Measurements from ENCODE around the gene SORCS1.

Gene SORCS1

GRCh38 chr10:106711313-106711906 lies 453.1 kb downstream of the SORCS1 start:
- no peak overlapping the region for H3K4me2 ChIP-seq (ENCODE audit: low read depth, low read length, poor library complexity, severe bottlenecking)
- H3K27me3 ChIP-seq (ENCODE audit: low read length), result no peaks in the 10 kb centered on the region
- H2AFZ ChIP-seq (ENCODE audit: low read depth, low read length, severe bottlenecking), result no peak overlapping the region
- no peaks in the 10 kb centered on the region for H3K36me3 ChIP-seq (ENCODE audit: low read length)
- H3K4me3 ChIP-seq (ENCODE audit: insufficient read depth, low read length, poor library complexity, severe bottlenecking), result no peak overlapping the region
- no peak overlapping the region for H3K9ac ChIP-seq (ENCODE audit: low read length)
- H3K79me2 ChIP-seq (ENCODE audit: insufficient read depth, low read length), result no peaks in the 10 kb centered on the region
- TF ChIP-seq EZH2phosphoT487 (conservative IDR thresholded peaks at IDR 0.05; ENCODE audit: low read length), result no peak
- TF ChIP-seq CTCF (IDR thresholded peaks at IDR 0.05; ENCODE audit: insufficient read depth, low read length, poor library complexity, severe bottlenecking), result peak; percentile 51
- no peak overlapping the region for H3K27ac ChIP-seq (ENCODE audit: low read depth, low read length)
- H3K9me3 ChIP-seq (ENCODE audit: insufficient read depth, low read length), result no peaks in the 10 kb centered on the region
- H3F3A ChIP-seq (ENCODE audit: insufficient read depth), result no peaks in the 10 kb centered on the region
- H3K9me2 ChIP-seq (replicated peaks; ENCODE audit: insufficient read depth, low read length), result no peaks in the 10 kb centered on the region
- no peaks in the 10 kb centered on the region for H4K20me1 ChIP-seq (ENCODE audit: low read depth, low read length)

DNA sequence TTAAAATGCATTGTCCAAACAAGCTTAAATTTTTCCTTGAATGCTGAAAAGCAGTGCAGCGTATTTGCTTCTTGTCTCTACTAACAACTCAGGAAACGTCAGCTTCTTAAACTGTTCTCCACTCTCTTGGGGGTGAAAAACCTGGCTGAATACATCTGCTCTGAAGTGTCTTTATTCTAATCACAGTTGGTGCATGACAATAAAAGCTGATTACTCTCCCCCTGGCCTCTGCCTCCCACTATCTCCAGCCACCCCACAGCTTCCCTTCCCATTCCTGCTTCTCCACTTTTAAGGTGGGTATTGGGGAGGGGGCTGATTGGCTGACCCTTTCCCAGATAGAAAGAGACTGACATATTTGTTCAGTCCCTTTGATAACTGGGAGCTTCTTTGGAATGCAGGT lies 456.0 kb downstream of the SORCS1 start:
- no peaks in the 10 kb centered on the region for H3K27me3 ChIP-seq (ENCODE audit: low read length)
- no peaks in the 10 kb centered on the region for H3K36me3 ChIP-seq (ENCODE audit: low read length)
- no peaks in the 10 kb centered on the region for H4K20me1 ChIP-seq (ENCODE audit: low read depth, low read length)
- no peaks in the 10 kb centered on the region for H3K9me3 ChIP-seq (ENCODE audit: insufficient read depth, low read length)
- no peak overlapping the region for H2AFZ ChIP-seq (ENCODE audit: low read depth, low read length, severe bottlenecking)
- H3K9me2 ChIP-seq (replicated peaks; ENCODE audit: insufficient read depth, low read length), result no peaks in the 10 kb centered on the region
- H3K27ac ChIP-seq (ENCODE audit: low read depth, low read length), result no peak overlapping the region
- H3K79me2 ChIP-seq (ENCODE audit: insufficient read depth, low read length), result no peaks in the 10 kb centered on the region
- TF ChIP-seq CTCF (IDR thresholded peaks at IDR 0.05; ENCODE audit: insufficient read depth, low read length, poor library complexity, severe bottlenecking) (no peak), EZH2phosphoT487 (conservative IDR thresholded peaks at IDR 0.05; ENCODE audit: low read length) (no peak)
- H3F3A ChIP-seq (ENCODE audit: insufficient read depth), result no peaks in the 10 kb centered on the region
- H3K4me3 ChIP-seq (ENCODE audit: insufficient read depth, low read length, poor library complexity, severe bottlenecking), result no peak overlapping the region
- no peak overlapping the region for H3K4me2 ChIP-seq (ENCODE audit: low read depth, low read length, poor library complexity, severe bottlenecking)
- H3K9ac ChIP-seq (ENCODE audit: low read length), result no peak overlapping the region

DNA sequence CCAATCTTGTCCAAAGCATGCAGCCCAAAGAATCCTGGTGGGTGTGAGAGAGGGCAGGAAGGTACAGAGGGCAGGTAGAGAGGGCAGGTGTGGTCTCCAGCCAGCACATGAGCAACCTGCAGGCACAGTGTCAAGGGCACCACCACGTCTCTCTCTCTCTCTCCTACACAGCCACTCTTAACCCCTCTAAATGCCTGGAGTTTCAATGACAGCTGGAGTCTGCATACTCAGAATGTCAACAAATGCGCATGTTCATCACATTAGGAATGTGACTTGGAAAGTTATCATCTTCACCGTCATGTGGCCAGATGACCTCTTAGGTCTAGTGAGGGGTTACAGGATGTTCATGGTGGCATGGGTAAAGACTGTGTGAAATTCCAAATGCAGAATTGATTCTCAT lies 456.8 kb downstream of the SORCS1 start:
- Histone ChIP-seq H3K4me2 (ENCODE audit: low read depth, low read length, poor library complexity, severe bottlenecking) (no peak overlapping the region), H3K9me2 (replicated peaks; ENCODE audit: insufficient read depth, low read length) (no peaks in the 10 kb centered on the region), H3K27me3 (ENCODE audit: low read length) (no peaks in the 10 kb centered on the region), H3K27ac (ENCODE audit: low read depth, low read length) (no peak overlapping the region), H3K36me3 (ENCODE audit: low read length) (no peaks in the 10 kb centered on the region), H4K20me1 (ENCODE audit: low read depth, low read length) (no peaks in the 10 kb centered on the region), H3F3A (ENCODE audit: insufficient read depth) (no peaks in the 10 kb centered on the region), H3K4me3 (ENCODE audit: insufficient read depth, low read length, poor library complexity, severe bottlenecking) (no peak overlapping the region), H3K9ac (ENCODE audit: low read length) (no peak overlapping the region), H3K9me3 (ENCODE audit: insufficient read depth, low read length) (no peaks in the 10 kb centered on the region), H2AFZ (ENCODE audit: low read depth, low read length, severe bottlenecking) (no peak overlapping the region), H3K79me2 (ENCODE audit: insufficient read depth, low read length) (no peaks in the 10 kb centered on the region)
- TF ChIP-seq EZH2phosphoT487 (conservative IDR thresholded peaks at IDR 0.05; ENCODE audit: low read length) (no peak), CTCF (IDR thresholded peaks at IDR 0.05; ENCODE audit: insufficient read depth, low read length, poor library complexity, severe bottlenecking) (no peak)
